HS-27A (cell line): ENCODE results near the gene SPATA16.
"Not testable (repeated sequence)": the region's sequence is repeated elsewhere in the genome, so short reads cannot be mapped to it uniquely, and the experiment has no call there.

Source experiments
- DNase-seq: peaks from one replicate; pipeline ENCODE4 v3.0.0-alpha.2; 2012; ENCODE audit warnings: low read depth, missing footprints

Gene SPATA16

DNA sequence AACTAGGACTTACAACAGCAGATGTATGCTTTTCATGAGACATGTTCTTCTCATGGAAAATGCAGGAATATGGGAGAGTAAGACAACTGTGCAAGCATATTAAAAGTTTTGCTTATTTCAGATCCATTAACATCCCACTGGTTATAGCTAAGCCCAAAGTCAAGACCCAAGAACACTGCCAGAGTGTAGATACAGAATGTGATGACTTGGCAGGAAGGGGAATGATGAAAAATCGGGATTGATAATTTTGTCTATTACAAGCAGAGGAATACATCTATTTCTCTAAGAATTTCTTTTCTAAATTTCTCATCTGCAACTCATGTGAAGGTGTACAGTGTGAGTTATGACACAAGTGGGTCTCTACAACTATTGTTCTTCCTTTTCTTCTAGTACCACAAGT is 76.4 kb downstream of the SPATA16 start:
- DNase-seq, result no peak

DNA sequence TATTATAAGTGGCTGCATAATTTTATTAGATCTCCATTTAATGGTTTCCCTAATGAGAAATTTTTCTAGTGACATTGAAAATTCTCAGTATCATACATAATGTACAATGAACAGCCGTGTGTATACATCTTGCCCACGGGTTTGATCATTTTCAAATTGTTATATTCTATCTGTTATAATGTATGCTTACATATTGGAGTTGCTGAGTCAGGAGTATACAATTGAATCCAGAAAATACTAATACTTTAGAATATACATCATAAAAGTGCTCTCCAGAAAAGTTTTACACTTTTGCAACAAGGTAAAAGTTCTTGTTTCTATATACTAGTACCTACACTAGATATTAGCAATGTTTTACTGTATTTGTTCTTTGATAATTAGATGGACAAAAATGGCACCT is 82.8 kb downstream of the SPATA16 start:
- no peak for DNase-seq

DNA sequence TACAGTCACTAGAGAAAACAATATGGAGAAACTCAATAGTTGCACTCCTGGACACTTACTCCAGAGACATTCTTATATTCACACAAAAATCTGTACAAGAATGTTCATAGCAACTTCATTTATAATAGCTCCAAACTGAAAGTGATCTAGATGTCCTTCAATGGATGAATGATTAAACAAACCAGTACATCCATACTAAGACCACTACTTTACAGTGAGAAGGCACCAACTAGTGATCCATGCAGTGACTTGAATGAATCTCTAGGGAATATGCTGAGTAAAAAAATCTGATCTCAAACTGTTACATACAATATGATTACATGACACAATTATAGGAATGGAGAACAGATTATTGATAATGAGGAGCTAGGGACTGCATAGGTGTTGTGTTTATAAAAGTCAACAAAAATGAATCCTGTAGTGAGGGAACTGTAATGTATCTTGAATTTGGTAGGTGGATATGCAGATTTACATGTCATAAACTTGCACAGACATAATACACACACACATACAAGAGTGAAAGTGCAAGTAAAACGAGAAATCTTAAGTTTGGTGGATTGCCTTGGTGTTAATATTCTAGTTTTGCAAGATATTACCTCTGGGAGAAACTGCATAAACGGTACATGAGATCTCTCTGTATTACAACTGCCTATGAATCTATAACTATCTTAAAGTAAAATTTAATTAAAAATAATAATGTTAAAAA is 85.7 kb downstream of the SPATA16 start:
- DNase-seq, result no peak

DNA sequence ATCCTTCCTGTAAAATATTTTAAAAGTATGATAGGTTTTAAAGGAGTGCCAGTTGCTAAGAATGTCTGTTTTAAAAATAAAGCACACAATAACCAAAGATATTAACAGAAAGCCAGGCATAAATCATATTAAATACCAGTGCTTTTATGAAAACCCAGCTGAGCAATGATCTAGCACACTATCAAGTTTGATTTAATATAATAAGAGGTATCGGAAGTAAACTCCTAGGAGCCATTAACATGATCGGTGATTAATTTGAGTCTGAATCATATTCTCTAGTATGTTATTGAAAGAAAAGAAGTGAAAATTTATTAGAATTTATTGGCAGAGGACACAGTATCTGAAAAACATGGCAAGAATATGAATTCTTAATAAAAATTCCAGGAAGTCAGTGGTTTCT is 91.7 kb downstream of the SPATA16 start:
- DNase-seq, result no peak

DNA sequence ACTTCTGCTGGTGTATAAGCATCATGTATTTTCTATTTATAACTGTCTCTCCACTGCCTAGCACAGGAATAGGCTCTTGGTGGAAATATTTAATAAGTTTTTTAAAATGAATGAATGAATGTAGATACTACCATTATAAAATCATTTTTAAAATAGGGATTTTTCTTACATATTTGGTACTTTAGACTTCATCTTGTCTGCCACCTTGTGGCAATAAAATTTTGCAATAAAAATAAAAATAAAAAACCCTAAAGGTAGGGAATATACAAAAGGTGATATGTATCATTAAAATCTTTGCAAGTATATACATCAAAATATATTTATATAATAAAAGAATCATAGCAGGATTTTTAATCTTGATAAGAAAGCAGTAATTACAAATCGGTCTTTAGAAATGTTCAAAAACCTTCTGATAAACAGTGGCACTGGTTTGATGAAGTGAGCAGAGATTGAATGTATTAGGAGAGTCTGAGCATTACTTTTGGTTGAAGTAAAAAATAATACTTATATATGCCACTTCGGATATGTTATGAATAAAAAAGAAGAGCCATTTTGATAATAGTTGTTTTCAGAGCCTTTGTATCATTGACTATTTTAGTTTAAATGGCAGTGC is 95.2 kb downstream of the SPATA16 start:
- DNase-seq, result no peak

DNA sequence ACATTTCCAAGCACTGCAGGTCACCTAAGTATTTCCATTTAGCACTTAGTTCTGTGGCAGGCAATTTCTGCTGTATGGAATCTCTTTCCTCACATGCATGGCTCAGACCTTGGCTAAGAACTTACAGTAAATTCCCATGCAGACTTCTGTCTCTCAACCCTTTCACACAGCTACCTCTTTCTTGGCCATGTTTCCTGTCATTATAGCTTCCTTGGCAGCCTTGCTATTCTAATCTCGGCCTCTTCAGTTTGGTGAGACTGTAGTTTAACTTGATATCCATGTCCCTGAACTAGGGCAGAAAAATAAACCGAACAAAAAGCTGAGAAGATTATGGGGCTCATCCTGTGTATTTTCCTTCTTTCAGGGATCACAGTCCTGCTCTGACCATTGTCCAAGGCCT is 96.0 kb downstream of the SPATA16 start:
- no peak for DNase-seq

DNA sequence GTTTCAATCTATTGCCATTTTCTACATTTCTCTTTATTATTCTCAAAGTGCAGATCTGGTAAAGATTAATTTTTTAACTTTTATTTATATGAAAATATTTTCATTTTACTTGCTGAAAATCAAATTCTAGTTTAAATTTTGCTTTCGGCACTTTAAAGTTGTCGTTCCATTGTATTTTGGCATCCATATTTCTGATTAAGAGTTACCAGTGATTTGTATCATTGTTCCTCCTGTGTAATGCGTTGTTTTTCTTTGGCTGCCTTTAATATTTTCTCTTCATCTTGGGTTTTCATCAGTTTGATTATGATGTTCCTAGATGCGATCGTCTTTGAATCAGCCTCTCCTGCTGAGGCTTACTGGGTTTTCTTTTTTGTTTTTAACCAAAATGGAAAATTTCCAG is 97.3 kb downstream of the SPATA16 start:
- DNase-seq, result no peak

DNA sequence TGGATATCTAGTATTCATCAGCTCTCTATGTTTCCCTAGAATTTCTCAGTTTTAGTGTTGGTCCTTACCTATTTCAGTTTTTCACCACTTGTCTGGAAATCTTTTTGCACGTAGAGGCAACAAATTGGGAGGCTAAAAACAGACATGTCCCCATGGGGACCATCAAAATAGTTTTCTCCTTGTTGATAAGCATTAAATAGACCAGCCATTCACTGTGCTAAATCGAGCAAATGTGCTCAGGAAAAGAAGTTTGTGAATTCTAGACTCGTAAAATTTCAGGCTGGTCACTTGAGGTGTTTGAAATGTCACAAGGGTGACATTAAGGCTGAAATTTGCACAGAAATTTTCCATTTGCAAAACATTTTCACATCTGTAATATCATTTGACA is 102.6 kb downstream of the SPATA16 start:
- DNase-seq, result no peak

DNA sequence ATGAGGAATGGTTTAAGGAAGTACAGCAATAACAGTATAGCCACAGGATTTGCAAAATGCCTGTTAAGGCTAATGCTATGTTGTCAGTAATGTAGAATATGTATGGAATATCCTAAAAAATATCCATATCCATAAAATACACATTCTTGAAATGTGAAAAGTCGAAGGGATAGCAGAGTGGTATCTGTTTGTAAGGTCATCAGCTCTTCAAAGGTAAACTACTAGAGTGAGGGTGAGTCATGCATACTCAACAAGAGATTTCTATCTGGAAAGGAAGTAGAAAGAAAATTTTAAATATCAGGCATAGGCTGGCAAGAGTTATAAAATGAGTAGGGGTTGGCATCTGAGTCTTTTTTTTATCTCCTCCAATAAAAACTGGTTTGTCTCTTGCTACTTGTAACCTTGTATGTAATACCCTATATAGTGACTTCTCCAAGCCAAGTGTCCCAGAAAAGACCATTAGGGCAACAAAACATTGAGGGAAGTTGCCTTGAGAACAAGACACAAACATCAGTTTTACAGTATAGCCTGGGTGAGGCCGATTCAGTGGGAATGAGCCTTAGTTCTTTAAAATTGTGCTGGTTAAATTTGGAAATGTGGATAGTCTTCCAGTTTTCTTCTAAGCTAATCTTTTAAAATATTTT is 103.1 kb downstream of the SPATA16 start:
- no peak for DNase-seq

DNA sequence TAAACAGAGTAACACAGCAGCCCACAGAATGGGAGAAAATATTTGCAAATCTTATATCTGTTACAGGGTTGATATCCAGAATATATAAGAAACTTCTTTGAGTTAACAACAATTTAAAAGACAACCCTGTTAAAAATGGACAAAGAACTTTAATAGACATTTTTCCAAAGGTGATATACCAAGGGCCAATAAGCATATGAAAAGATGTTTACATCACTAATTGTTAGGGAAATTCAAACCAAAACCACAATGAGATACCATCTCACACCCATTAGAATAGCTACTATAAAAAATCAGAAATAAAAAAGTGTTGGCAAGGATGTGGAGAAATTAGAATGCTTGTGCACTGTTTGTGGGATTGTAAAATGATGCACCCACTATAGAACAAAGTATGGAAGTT is 110.8 kb downstream of the SPATA16 start:
- DNase-seq, result no peak

DNA sequence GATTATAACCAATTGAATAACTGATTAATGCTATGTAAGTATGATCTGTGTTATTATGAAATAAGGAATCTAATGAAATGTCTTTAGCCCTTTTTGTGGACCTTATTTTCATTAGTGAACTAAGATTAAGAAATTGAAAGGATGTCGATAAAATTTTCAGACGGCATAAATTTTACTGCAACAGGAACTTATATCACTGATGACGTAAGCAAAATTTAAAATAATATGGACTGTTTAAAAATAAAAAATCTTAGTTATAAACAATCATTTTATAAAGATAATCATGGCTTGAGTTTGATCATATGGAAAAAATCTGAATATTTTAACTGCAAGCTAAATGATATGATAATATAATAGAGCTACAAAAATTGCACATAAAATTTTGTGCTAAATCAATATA is 112.7 kb downstream of the SPATA16 start:
- no peak for DNase-seq

DNA sequence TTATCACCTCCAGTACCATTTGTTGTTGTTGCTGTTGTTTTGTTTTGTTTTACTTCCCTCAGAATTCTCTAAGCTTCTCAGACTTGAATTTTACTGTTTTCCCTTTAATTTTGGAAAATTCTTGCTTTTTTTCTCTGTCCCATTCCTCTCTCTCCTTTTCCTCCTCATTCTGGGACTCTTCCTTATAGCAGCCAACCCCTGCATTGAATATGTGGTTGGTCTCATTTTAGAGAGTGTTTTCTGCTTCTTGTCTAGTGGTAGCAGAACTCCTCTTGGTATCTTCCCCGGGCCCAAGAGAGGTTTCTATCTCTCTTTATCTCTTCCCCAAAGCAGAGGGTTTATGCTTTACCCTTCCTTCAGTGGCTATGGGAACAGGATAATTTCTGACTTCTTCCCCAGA is 113.6 kb downstream of the SPATA16 start:
- DNase-seq, result no peak

DNA sequence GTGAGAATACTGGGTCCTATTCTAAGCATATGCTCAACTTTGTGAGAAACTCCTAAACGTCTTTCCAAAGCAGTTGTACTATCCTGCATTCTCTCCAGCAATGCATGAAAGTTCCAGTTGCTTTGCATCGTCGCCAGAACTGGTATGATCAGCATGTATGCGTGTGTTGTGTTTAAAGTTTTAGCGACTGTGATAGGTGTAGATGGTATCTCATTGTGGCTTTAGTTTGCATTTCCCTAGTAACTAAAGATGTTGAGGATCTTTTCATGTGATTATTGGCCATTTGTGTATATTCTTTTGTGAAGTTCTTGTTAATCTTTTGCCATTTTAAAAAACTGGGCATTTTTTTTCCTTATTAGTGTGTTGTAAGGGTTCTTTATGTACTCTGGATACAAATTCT is 115.1 kb downstream of the SPATA16 start:
- no peak for DNase-seq

DNA sequence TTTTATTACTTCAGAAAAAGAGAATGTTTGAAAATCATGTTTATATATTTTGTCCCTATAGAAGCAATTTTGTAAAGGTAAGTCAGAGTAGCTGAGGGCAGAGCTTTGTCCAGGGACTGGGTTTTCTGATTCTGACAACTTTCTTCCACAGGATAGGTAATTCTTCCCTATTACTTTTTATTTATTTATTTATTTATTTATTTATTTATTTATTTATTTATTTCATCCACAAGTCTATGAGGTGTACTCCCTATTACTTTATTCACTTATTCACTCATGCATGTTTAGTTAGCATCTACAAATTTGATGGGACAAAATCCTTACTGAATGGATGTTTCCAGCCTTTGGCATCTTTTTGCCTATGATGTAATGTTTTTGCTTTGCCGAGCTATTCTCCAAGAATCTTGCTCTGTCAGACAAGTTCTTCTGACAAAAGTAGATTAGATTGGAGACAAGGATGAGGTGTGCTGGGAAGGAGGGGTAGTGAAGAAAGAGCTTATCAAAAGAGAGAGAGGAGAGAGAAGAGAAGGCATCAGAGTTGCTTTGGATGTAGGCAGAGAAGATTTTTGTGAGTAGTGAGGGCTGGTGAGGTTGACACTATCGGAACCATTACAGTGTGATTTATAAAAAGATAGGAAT is 119.4 kb downstream of the SPATA16 start:
- DNase-seq, result no peak

DNA sequence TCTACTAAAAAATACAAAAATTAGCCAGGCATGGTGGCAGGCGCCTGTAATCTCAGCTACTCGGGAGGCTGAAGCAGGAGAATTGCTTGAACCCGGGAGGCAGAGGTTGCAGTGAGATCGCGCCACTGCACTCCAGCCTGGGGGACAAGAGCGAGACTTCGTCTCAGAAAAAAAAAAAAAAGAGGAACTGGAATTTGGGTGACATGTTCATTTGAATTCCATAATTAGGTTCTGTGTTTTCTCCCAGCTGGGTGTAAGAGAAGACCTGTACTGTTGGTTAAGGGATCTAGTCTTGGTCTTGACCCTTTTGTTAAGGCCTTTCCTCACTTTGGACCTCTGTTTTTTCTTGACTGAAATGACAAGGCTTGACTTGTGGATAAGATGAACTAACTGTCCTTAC is 120.9 kb downstream of the SPATA16 start:
- not testable (repeated sequence) for DNase-seq

DNA sequence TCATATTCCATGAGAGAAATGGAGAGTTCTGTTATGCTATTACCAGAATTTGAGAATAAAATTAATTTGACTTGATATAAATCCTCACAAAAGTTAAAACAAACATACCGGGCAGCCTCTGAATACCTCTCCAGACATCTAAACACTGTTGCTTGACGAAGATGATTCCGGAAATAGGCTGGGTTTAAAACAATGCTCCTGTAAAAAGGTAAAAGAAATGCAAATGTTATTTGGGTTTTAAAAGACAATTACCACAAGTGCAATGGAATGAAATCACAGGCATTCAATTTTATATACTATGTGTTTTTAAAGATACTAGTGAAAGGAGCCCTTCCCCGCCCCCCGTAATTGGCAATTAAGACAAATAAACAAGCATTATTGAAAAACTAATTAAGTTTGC is 121.7 kb downstream of the SPATA16 start:
- no peak for DNase-seq

DNA sequence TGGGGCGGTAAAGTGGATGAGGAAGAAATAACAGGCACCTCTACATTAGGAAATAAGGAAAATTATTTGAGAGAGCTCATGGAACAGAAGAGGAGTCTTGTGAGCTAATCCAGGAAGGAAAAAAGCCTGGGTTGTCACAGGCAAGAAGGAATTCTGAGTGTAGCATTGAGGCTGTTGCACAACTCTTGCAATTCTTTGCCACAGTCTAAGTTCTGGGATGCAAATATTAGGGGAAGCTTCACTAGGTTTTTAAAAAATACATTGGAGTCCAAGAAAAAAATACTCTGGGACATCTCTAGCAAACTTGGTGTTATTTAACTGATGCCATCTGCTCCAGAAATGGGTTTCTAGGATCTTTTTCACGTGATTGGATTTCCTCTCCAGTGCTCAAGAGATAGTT is 122.3 kb downstream of the SPATA16 start:
- no peak for DNase-seq

DNA sequence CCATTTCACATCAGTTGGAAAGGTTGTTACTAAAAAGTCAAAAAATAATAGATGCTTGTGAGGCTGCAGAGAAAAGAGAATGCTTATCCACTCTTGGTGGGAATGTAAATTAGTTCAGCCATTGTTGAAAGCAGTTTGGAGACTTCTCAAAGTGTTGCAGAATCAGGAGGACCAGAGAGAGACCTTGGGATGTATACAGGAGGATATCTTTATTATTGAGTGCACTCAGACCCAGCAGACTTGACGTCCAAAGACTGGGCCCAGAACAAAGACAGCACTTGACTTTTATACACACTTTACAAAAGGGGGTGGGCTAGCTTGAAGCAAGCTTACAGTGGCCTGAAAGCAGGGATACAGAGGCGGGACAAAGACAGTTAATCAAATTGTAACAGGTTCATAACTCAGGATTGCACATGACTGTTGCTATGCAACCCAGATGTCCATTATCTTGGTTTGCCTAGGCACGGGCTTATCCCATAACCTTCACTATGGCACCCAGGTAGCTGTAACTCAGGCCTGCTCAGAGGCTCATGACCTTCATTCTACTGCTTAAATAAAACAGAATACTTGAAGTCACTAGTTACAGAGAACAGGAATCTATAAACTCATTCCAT is 127.7 kb downstream of the SPATA16 start:
- DNase-seq, result no peak

DNA sequence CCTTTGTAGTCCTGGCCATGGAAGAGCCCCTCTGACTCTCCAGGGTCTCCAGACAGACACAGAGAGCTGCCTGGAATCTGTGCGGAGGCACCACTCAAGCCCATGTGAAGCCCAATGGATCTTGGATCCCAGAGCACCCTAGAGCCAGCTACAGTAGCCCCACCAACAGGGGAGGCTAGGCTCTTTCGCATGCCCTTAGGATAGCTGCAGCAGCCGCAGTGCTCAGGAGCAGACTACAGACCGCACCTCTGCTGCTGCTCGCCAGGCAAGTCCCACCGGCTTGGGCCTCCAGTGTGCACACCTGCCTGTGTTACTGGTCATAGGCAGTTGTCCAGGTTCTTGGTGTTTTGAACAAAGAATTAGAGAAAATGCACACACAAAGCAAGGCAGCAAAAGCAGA is 131.6 kb downstream of the SPATA16 start:
- DNase-seq, result no peak

DNA sequence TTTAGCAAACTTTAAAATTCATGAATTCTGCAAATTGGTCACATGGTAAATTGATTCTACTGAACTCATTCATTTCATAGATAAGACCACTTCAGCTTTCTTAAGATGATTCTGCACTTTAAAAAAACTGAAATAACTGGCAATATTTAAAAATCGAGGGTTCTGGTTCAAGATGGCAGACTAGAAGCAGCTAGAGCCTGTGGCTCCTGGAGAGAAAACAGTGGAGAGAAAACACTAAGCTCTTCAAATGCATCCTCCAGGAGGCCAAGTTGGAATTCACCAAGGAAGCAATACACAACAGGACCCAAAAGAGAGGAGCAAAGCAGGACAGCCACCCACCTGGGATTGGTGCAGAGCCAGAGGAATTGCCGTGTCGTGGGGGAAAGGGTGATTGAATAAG is 132.1 kb downstream of the SPATA16 start:
- no peak for DNase-seq

DNA sequence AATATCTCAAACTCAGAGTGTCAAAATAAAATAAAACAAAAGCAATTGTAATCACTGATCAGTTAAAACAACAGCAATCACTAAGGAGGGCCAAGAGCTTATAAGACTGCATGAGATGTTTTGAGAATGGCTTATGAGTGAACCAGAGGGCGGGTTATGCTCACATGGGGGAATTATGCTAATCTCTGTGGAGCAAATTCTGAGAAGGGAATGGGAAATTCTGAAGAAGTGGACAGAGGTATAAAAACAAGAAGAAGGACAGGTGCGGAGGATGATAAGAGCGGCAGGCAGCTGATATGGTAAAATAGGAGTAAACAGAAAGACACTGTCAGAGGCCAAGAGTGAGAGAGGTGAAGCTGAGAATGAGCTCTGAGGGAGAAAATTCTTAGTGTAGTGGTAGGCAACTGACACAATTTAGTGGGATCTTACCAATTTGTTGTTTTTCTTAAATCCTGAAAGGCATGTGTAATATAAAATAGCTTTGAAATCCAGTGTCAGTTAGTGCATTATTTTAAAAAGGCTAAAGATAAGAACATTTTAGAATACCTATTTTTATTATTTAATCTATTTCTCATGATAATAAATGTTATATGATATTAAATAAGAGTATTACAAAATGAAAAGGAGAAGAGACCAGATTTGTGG is 133.8 kb downstream of the SPATA16 start:
- DNase-seq, result no peak

DNA sequence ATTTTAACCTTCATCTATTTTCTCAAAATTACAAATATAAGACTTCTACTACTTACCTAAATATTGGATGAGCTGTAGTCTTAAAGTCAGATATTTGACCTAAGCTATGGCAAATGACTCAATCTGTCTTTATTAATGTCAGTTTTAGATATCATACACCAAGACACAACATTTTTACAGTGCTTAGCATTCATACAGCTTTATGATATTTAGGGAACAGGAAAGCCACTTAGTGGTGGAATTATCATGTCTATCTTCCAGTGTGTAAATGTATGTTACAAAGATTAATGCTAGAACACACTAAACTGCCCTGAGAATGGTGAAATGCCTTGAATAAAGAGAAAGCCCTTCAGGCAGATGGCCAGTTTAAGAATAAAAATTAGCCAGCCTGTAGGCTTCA is 135.0 kb downstream of the SPATA16 start:
- DNase-seq, result no peak
